HG02840 (cell line): ENCODE results near the gene HCST.

Experiments
- ATAC-seq: cut with Tn5 transposase; IDR thresholded peaks from one replicate; pipeline ENCODE4 v1.9.1; 2021; ENCODE audit warnings: mild to moderate bottlenecking, moderate library complexity, moderate number of reproducible peaks; ENCODE audit not compliant: unreplicated experiment, low FRiP score

Gene HCST

GRCh38 chr19:35935911-35936737 lies 33.8 kb downstream of the HCST start, which contains the start of gene LRFN3:
LRFN3 (plus strand) TSS chr19:35936374; CDS start chr19:35939426, 3,052 bp downstream.
- ATAC-seq = no peak

GRCh38 chr19:35936738-35937268 lies 34.5 kb downstream of the HCST start:
- no peak for ATAC-seq

GRCh38 chr19:35937345-35938281 lies 35.3 kb downstream of the HCST start:
- ATAC-seq = no peak

GRCh38 chr19:35938282-35939224 lies 36.2 kb downstream of the HCST start:
- ATAC-seq = no peak

- no peak for ATAC-seq
Observed at GRCh38 chr19:35939307-35940077, 37.2 kb downstream of the HCST start.

- no peak for ATAC-seq
Observed at GRCh38 chr19:35940078-35940775, 37.9 kb downstream of the HCST start.

GRCh38 chr19:35940839-35941238 lies 38.5 kb downstream of the HCST start:
- ATAC-seq = no peak

- ATAC-seq = no peak
Observed at GRCh38 chr19:35942235-35942634, 39.9 kb downstream of the HCST start.

GRCh38 chr19:35943321-35944301 lies 41.3 kb downstream of the HCST start:
- ATAC-seq = no peak

GRCh38 chr19:35944556-35944955 lies 42.2 kb downstream of the HCST start:
- ATAC-seq = no peak

GRCh38 chr19:35945121-35945790 lies 42.9 kb downstream of the HCST start:
- ATAC-seq = no peak

GRCh38 chr19:35946203-35946602 lies 43.9 kb downstream of the HCST start:
- ATAC-seq = no peak

GRCh38 chr19:35949131-35949530 lies 46.8 kb downstream of the HCST start:
- ATAC-seq = no peak
